ENCODE results near the gene NT5DC1.

NT5DC1 gene

DNA sequence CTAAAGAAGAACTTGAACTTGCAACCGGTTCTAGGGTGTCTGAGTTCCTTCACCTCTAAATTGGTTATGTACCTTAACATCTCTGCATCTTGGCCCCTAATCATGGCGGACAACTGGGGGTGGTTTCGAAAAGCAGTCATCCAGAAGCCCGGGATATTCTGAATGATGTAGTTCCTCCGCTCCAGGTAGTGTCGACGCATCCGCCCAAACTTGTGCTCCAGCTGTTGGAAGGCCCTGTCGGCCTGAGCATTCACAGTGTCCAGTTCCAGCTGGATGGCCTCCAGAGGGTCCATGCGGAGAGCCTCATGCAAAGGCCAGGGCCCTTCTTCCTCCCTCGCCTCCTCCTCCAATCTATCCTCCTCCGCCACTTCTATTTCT is 178.2 kb downstream of the NT5DC1 start:
- no peaks in the 10 kb centered on the region for H3K9me3 ChIP-seq (ENCODE audit: control insufficient read depth, insufficient read depth, low read depth, low read length)
- ChIA-PET POLR2A (interaction anchor here (0.9 to 4.7 kb wide), 9 partner anchors 10 to 293 kb away, joined by 3 to 31 read pairs (median 5); partner anchors contain the start of genes DSE, RWDD1 and TSPYL4), CTCF (interaction anchor here (0.6 to 5.4 kb wide), 7 partner anchors 10 to 376 kb away, joined by 3 to 78 read pairs (median 12); partner anchors contain the start of gene CALHM5)
- TF ChIP-seq ZNF37A (tag by site-specific recombination; IDR thresholded peaks at IDR 0.05) (no peak), ZSCAN23 (tag by site-specific recombination; IDR thresholded peaks at IDR 0.05) (no peak), ZNF426 (tag by site-specific recombination; IDR thresholded peaks at IDR 0.05) (no peak), ZBTB17 (tag by site-specific recombination; IDR thresholded peaks at IDR 0.05) (peak; percentile 17; the same call in 1 of the 2 replicates), YY1 (tag by site-specific recombination; IDR thresholded peaks at IDR 0.05) (peak; percentile 25; the same call in 1 of the 2 replicates), ZNF24 (tag by site-specific recombination; IDR thresholded peaks at IDR 0.05) (no peak)
- TF ChIP-seq, protein P1, sequence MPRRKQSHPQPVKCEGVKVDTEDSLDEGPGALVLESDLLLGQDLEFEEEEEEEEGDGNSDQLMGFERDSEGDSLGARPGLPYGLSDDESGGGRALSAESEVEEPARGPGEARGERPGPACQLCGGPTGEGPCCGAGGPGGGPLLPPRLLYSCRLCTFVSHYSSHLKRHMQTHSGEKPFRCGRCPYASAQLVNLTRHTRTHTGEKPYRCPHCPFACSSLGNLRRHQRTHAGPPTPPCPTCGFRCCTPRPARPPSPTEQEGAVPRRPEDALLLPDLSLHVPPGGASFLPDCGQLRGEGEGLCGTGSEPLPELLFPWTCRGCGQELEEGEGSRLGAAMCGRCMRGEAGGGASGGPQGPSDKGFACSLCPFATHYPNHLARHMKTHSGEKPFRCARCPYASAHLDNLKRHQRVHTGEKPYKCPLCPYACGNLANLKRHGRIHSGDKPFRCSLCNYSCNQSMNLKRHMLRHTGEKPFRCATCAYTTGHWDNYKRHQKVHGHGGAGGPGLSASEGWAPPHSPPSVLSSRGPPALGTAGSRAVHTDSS (tag by site-specific recombination; IDR thresholded peaks at IDR 0.05) = 0 out of 2 replicates have a peak, but pooled peaks have one; percentile 27
- H3K36me3 ChIP-seq (ENCODE audit: control insufficient read depth in 2 of 2, insufficient read depth in 1 of 2, low read length in 2 of 2) = peaks cover 11 to 41% of the 10 kb centered on the region in 2 experiments; a peak in 2 of 3 replicates
- H3K27ac ChIP-seq (ENCODE audit: extremely low read depth, low read depth, low read length) = peak overlapping the region; percentile 94
- peak overlapping the region; percentile 97 for H3K4me3 ChIP-seq (ENCODE audit: low read depth, low read length)
- peaks cover 4% of the 10 kb centered on the region; the same call in 1 of the 2 replicates for H3K4me1 ChIP-seq (ENCODE audit: control insufficient read depth, insufficient read depth, low read length)

DNA sequence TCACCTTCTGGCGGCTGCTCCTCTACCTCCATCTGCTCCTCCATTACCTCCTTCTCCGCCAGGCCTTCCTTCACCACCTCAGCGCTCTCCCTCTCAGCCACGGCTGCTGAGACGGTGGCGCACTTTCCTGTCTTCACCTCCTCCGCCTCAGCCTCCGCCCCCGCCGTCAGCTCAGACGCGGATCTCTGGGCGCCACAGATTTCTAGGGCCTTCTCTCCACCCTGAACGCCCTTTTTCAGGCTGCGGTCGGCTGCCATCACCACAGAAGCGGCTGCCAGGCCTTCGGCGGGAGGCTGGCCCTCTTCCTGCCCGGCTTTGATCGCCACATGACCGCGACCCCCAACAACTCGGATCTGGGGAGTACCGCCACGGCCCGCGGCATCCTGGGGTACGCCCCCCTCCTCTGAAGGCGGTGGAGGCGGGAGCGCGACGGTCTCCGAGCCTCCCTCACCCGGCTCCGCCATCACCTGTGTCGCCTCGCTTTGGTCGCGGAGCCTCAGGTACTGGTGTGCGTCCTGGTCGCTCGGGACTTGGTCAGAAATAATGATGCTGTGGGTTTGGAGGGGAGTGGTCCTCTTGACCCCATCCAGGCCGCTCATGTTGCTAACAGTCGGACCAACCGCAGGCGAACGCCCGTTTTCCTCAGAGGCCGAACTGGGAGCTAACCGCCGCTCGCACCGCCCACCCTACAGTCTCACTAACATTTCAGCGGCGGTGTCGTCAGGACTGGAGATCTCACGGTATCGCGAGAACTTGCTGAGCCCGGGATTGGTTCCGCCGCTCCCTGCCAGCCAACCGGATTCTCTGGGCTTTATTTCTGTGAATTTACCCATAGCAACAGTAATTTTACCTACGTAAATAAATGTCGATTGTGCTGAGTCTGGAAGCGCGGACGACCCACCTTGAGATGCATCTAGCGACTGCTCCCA is 178.8 kb downstream of the NT5DC1 start, which contains the start of gene TSPYL1:
Gene TSPYL1 (minus strand): TSS at position 699 of the 929 bp plus-strand sequence. CDS start 100 bp downstream, at position 599.
- H3K36me3 ChIP-seq (ENCODE audit: control insufficient read depth in 2 of 2, insufficient read depth in 1 of 2, low read length in 2 of 2) = peaks cover 7 to 35% of the 10 kb centered on the region in 2 experiments; a peak in 2 of 3 replicates
- POLR2A ChIA-PET = interaction anchor here (0.6 to 4.7 kb wide), 17 partner anchors 9 to 336 kb away, joined by 3 to 31 read pairs (median 4); partner anchors contain the start of genes DSE, RSPH4A, RWDD1 and TRAPPC3L
- H3K4me3 ChIP-seq (ENCODE audit: low read depth, low read length) = peak within 1 kb of the TSS; percentile 97
- no peaks in the 10 kb centered on the region for H3K9me3 ChIP-seq (ENCODE audit: control insufficient read depth, insufficient read depth, low read depth, low read length)
- peaks cover 4% of the 10 kb centered on the region; the same call in 1 of the 2 replicates for H3K4me1 ChIP-seq (ENCODE audit: control insufficient read depth, insufficient read depth, low read length)
- CTCF ChIA-PET = interaction anchor here (0.5 to 5.4 kb wide), 16 partner anchors 9 to 389 kb away, joined by 3 to 78 read pairs (median 4); partner anchors contain the start of genes CALHM5 and ZUP1
- peak within 1 kb of the TSS; percentile 94 for H3K27ac ChIP-seq (ENCODE audit: extremely low read depth, low read depth, low read length)
- TF ChIP-seq ZNF501 (tag by site-specific recombination; IDR thresholded peaks at IDR 0.05) (peak; percentile 75), KLF9 (tag by site-specific recombination; IDR thresholded peaks at IDR 0.05; ENCODE audit: low read depth) (peak; percentile 83), GLI2 (tag by site-specific recombination; IDR thresholded peaks at IDR 0.05; ENCODE audit: borderline replicate concordance, low read depth) (no peak), ZSCAN30 (tag by site-specific recombination; IDR thresholded peaks at IDR 0.05) (no peak; the same call in 1 of the 2 replicates), SP3 (tag by site-specific recombination; IDR thresholded peaks at IDR 0.05) (peak; percentile 85), KLF8 (tag by site-specific recombination; IDR thresholded peaks at IDR 0.05) (peak; percentile 80), ZSCAN16 (tag by site-specific recombination; IDR thresholded peaks at IDR 0.05) (peak; percentile 60; the same call in 1 of the 2 replicates), ZNF610 (tag by site-specific recombination; IDR thresholded peaks at IDR 0.05; ENCODE audit: borderline replicate concordance) (peak; percentile 77; the same call in 1 of the 2 replicates), ZXDB (tag by site-specific recombination; IDR thresholded peaks at IDR 0.05) (peak; percentile 40), ZNF76 (tag by site-specific recombination; IDR thresholded peaks at IDR 0.05; ENCODE audit: borderline replicate concordance, low read depth) (0 out of 2 replicates have a peak, but pooled peaks have one; percentile 45), ZFP37 (tag by site-specific recombination; IDR thresholded peaks at IDR 0.05) (peak; percentile 88; the same call in 1 of the 2 replicates), OSR2 (tag by site-specific recombination; IDR thresholded peaks at IDR 0.05) (no peak), PRDM1 (tag by site-specific recombination; IDR thresholded peaks at IDR 0.05) (peak; percentile 83), ZNF2 (tag by site-specific recombination; IDR thresholded peaks at IDR 0.05) (peak; percentile 83), ZNF24 (tag by site-specific recombination; IDR thresholded peaks at IDR 0.05) (0 out of 2 replicates have a peak, but pooled peaks have one; percentile 65), KLF1 (tag by site-specific recombination; IDR thresholded peaks at IDR 0.05) (0 out of 2 replicates have a peak, but pooled peaks have one; percentile 52), ZNF335 (tag by site-specific recombination; conservative IDR thresholded peaks at IDR 0.05) (peak; percentile 84)
- TF ChIP-seq, protein P2, sequence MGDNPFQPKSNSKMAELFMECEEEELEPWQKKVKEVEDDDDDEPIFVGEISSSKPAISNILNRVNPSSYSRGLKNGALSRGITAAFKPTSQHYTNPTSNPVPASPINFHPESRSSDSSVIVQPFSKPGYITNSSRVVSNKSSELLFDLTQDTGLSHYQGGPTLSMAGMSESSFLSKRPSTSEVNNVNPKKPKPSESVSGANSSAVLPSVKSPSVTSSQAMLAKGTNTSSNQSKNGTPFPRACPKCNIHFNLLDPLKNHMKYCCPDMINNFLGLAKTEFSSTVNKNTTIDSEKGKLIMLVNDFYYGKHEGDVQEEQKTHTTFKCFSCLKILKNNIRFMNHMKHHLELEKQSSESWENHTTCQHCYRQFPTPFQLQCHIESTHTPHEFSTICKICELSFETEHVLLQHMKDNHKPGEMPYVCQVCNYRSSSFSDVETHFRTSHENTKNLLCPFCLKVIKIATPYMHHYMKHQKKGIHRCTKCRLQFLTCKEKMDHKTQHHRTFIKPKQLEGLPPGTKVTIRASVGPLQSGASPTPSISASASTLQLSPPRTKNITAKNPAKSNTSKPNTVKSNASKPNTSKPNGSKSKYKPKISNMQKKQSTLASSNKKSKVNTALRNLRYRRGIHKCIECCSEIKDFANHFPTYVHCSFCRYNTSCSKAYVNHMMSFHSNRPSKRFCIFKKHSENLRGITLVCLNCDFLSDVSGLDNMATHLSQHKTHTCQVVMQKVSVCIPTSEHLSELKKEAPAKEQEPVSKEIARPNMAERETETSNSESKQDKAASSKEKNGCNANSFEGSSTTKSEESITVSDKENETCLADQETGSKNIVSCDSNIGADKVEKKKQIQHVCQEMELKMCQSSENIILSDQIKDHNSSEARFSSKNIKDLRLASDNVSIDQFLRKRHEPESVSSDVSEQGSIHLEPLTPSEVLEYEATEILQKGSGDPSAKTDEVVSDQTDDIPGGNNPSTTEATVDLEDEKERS (tag by site-specific recombination; IDR thresholded peaks at IDR 0.05) = no peak
- TF ChIP-seq, protein P3, sequence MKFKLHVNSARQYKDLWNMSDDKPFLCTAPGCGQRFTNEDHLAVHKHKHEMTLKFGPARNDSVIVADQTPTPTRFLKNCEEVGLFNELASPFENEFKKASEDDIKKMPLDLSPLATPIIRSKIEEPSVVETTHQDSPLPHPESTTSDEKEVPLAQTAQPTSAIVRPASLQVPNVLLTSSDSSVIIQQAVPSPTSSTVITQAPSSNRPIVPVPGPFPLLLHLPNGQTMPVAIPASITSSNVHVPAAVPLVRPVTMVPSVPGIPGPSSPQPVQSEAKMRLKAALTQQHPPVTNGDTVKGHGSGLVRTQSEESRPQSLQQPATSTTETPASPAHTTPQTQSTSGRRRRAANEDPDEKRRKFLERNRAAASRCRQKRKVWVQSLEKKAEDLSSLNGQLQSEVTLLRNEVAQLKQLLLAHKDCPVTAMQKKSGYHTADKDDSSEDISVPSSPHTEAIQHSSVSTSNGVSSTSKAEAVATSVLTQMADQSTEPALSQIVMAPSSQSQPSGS (tag by site-specific recombination; IDR thresholded peaks at IDR 0.05; ENCODE audit: low read depth) = 0 out of 2 replicates have a peak, but pooled peaks have one; percentile 45
